ENCODE results near the gene JMJD7. TPM values are rescaled to one million over a fixed set of nuclear protein-coding genes. Genes with fewer than 3 reads are reported as not detected.

Gene JMJD7
- total RNA-seq, 2 donors from 2014 or later: 26.7 to 35.6 TPM

GRCh38 chr15:41882689-41883483, 55.0 kb downstream of the JMJD7 start:
- Mint-ChIP-seq H3K4me1 (peaks cover 12% of the 10 kb centered on the region), H3K27me3 (peaks cover 12% of the 10 kb centered on the region), H3K36me3 (ENCODE audit: low read depth) (peaks cover 4% of the 10 kb centered on the region), H3K4me3 (peak overlapping the region; percentile 31), H3K27ac (no peak overlapping the region)
- no peaks in the 10 kb centered on the region for H3K9me3 ChIP-seq (ENCODE audit: control insufficient read depth, low read length, poor library complexity, severe bottlenecking)
- ATAC-seq (no peak), DNase-seq (no peak)

- Mint-ChIP-seq H3K4me1 (peaks cover 12% of the 10 kb centered on the region), H3K27me3 (peaks cover 12% of the 10 kb centered on the region), H3K4me3 (peak overlapping the region; percentile 31), H3K36me3 (ENCODE audit: low read depth) (peaks cover 4% of the 10 kb centered on the region), H3K27ac (no peak overlapping the region)
- no peak for ATAC-seq
- H3K9me3 ChIP-seq (ENCODE audit: control insufficient read depth, low read length, poor library complexity, severe bottlenecking): no peaks in the 10 kb centered on the region
- no peak for DNase-seq
Observed at GRCh38 chr15:41883484-41883825, 55.6 kb downstream of the JMJD7 start.

GRCh38 chr15:41884458-41884857, 56.6 kb downstream of the JMJD7 start:
- peaks cover 16% of the 10 kb centered on the region for H3K4me1 Mint-ChIP-seq
- H3K27ac Mint-ChIP-seq: peak overlapping the region; percentile 67
- H3K36me3 Mint-ChIP-seq (ENCODE audit: low read depth): peaks cover 4% of the 10 kb centered on the region
- no peaks in the 10 kb centered on the region for H3K9me3 ChIP-seq (ENCODE audit: control insufficient read depth, low read length, poor library complexity, severe bottlenecking)
- peak overlapping the region; percentile 72 for H3K4me3 Mint-ChIP-seq
- DNase-seq: no peak
- no peak for ATAC-seq
- H3K27me3 Mint-ChIP-seq: peaks cover 12% of the 10 kb centered on the region

GRCh38 chr15:41885321-41885720, 57.4 kb downstream of the JMJD7 start:
- Mint-ChIP-seq H3K27ac (no peak overlapping the region), H3K4me3 (no peak overlapping the region), H3K36me3 (ENCODE audit: low read depth) (peaks cover 4% of the 10 kb centered on the region), H3K27me3 (peaks cover 12% of the 10 kb centered on the region), H3K4me1 (peaks cover 16% of the 10 kb centered on the region)
- no peak for ATAC-seq
- DNase-seq: no peak
- no peaks in the 10 kb centered on the region for H3K9me3 ChIP-seq (ENCODE audit: control insufficient read depth, low read length, poor library complexity, severe bottlenecking)

- no peak overlapping the region for H3K27ac Mint-ChIP-seq
- ATAC-seq (no peak), DNase-seq (no peak)
- peaks cover 8% of the 10 kb centered on the region for H3K27me3 Mint-ChIP-seq
- no peak overlapping the region for H3K4me3 Mint-ChIP-seq
- peaks cover 12% of the 10 kb centered on the region for H3K4me1 Mint-ChIP-seq
- no peaks in the 10 kb centered on the region for H3K9me3 ChIP-seq (ENCODE audit: control insufficient read depth, low read length, poor library complexity, severe bottlenecking)
- peaks cover 4% of the 10 kb centered on the region for H3K36me3 Mint-ChIP-seq (ENCODE audit: low read depth)
Observed at GRCh38 chr15:41885841-41886240, 57.9 kb downstream of the JMJD7 start.

GRCh38 chr15:41886741-41887140, 58.8 kb downstream of the JMJD7 start:
- H3K27ac Mint-ChIP-seq: no peak overlapping the region

GRCh38 chr15:41887161-41887560, 59.3 kb downstream of the JMJD7 start:
- ATAC-seq (no peak), DNase-seq (no peak)
- H3K27ac Mint-ChIP-seq: no peak overlapping the region
- H3K4me3 Mint-ChIP-seq: no peak overlapping the region
- no peaks in the 10 kb centered on the region for H3K9me3 ChIP-seq (ENCODE audit: control insufficient read depth, low read length, poor library complexity, severe bottlenecking)
- no peaks in the 10 kb centered on the region for H3K36me3 Mint-ChIP-seq (ENCODE audit: low read depth)
- no peaks in the 10 kb centered on the region for H3K27me3 Mint-ChIP-seq
- H3K4me1 Mint-ChIP-seq: peaks cover 9% of the 10 kb centered on the region

More at GRCh38 chr15:41886741-41887140, 58.8 kb downstream of the JMJD7 start:
- Mint-ChIP-seq H3K4me1 (peaks cover 9% of the 10 kb centered on the region), H3K27me3 (no peaks in the 10 kb centered on the region), H3K36me3 (ENCODE audit: low read depth) (no peaks in the 10 kb centered on the region), H3K4me3 (no peak overlapping the region)
- no peak for DNase-seq
- no peak for ATAC-seq
- H3K9me3 ChIP-seq (ENCODE audit: control insufficient read depth, low read length, poor library complexity, severe bottlenecking): no peaks in the 10 kb centered on the region

Other genes starting within 250 kb of the JMJD7 start
- 10 to 100 TPM; 42.6 to 46.6 TPM for gene MGA, start 167.7 kb upstream of the JMJD7 start, total RNA-seq
- 10 to 100 TPM; 30.2 to 34.6 TPM for gene MAPKBP1, start 53.6 kb upstream of the JMJD7 start, total RNA-seq
- gene PLA2G4B, start 10.8 kb downstream of the JMJD7 start, total RNA-seq: 10 to 100 TPM; 23.1 to 34.8 TPM
- 1 to 10 TPM; 1.9 to 2.2 TPM for gene SPTBN5, start 66.0 kb downstream of the JMJD7 start, total RNA-seq
- gene EHD4, start 144.5 kb downstream of the JMJD7 start, total RNA-seq: 10 to 100 TPM; 57.6 to 79.9 TPM
- gene PLA2G4E, start 192.9 kb downstream of the JMJD7 start, total RNA-seq: not detected